CD4-positive, alpha-beta T cell (primary cell): ENCODE data around the gene GPR180. TPM values are rescaled to one million over a fixed set of nuclear protein-coding genes. Genes with fewer than 3 reads are reported as not detected.

Experiments used
- ATAC-seq: fragments of 200-7000 bp; cut with Tn5 transposase; one replicate; pipeline ENCODE4 v1.10.0; 2022; ENCODE audit warnings: mild to moderate bottlenecking; ENCODE audit not compliant: poor library complexity
- CTCF ChIA-PET: fragments of 350-600 bp; sonication (Branson Sonifier 250); formaldehyde crosslinking; loops from one replicate; lab custom pipeline; 2021; ENCODE audit warnings: antibody characterized with exemption, inconsistent platforms; lab: Charles Lee
- POLR2A ChIA-PET: fragments of 350-600 bp; sonication (Branson Sonifier 250); formaldehyde crosslinking; loops from one replicate; lab custom pipeline; 2021; ENCODE audit warnings: antibody characterized with exemption, inconsistent platforms; lab: Charles Lee
- DNase-seq, 14 experiments: peaks; one replicate each; pipeline ENCODE4 v3.0.0-alpha.2; 2013 to 2020; ENCODE audit warnings: mixed read lengths in 2 of 14
- H3K27ac ChIP-seq, 2 donors: one replicate each; pipeline versions ENCODE4 v1.5.1 to v1.7.0; 2013; ENCODE audit warnings: low read length in 2 of 2, low read depth in 1 of 2, mild to moderate bottlenecking in 1 of 2
- H3K27me3 ChIP-seq, 2 experiments: 1 replicate in 1 of 2; 2 replicates in 1 of 2; pipeline versions ENCODE4 v1.6.1 to v1.7.0; 2013; ENCODE audit warnings: low read length in 2 of 2, control low read depth in 1 of 2, mild to moderate bottlenecking in 1 of 2, moderate library complexity in 1 of 2; ENCODE audit not compliant: insufficient read depth in 2 of 2, control insufficient read depth in 1 of 2
- H3K36me3 ChIP-seq: one replicate; pipeline ENCODE4 v1.6.1; 2013; ENCODE audit warnings: low read length, control low read depth; ENCODE audit not compliant: insufficient read depth
- H3K4me1 ChIP-seq: one replicate; pipeline ENCODE4 v1.6.1; 2013; ENCODE audit warnings: low read length, control low read depth; ENCODE audit not compliant: insufficient read depth
- H3K4me3 ChIP-seq: one replicate; pipeline ENCODE4 v1.5.1; 2013; ENCODE audit warnings: mild to moderate bottlenecking, low read length, moderate library complexity
- H3K9me3 ChIP-seq, 2 experiments: 1 replicate in 1 of 2; 2 replicates in 1 of 2; pipeline versions ENCODE4 v1.6.1 to v1.7.0; 2013; ENCODE audit warnings: low read length in 2 of 2, mild to moderate bottlenecking in 2 of 2, control low read depth in 1 of 2, moderate library complexity in 1 of 2; ENCODE audit not compliant: control insufficient read depth in 1 of 2, insufficient read depth in 1 of 2
- H3K27ac Mint-ChIP-seq: one replicate; pipeline ENCODE4 v1.8.0; 2020; ENCODE audit warnings: mixed read lengths
- H3K27me3 Mint-ChIP-seq: one replicate; pipeline ENCODE4 v1.8.0; 2021; ENCODE audit warnings: mixed read lengths
- H3K36me3 Mint-ChIP-seq: one replicate; pipeline ENCODE4 v1.8.0; 2021; ENCODE audit warnings: low read depth, mixed read lengths
- H3K4me1 Mint-ChIP-seq: one replicate; pipeline ENCODE4 v1.8.0; 2021; ENCODE audit warnings: low read depth, mixed read lengths
- H3K4me3 Mint-ChIP-seq: one replicate; pipeline ENCODE4 v1.8.0; 2020; ENCODE audit warnings: mild to moderate bottlenecking, mixed read lengths
- H3K9me3 Mint-ChIP-seq: one replicate; pipeline ENCODE4 v1.8.0; 2020; ENCODE audit warnings: mixed read lengths
- intact Hi-C, 2 experiments: fragments of 100-400 bp; cut with DNase I in 1 of 2; cut with micrococcal nuclease in 1 of 2; formaldehyde crosslinking; loops; one replicate each; pipeline versions ENCODE4 v1.15.1 to v1.9.0; 2023 to 2025; cut with DNase I, micrococcal nuclease
- total RNA-seq, 174 experiments: library from RNA in 2 of 174; stranded (reverse) in 2 of 174; gene quantifications; one replicate each; pipeline ENCODE4 v1.2.3 and lab custom pipeline; 2021 to 2026
- TF ChIP-seq, protein P1 (sequence below): fragments of 200-600 bp; IDR thresholded peaks from one replicate; pipeline ENCODE4 v1.8.0; 2022; ENCODE audit warnings: antibody characterized with exemption, mild to moderate bottlenecking

The GPR180 gene
- total RNA-seq, 2 experiments from 2014 or later: 0.80 to 0.92 TPM

DNA sequence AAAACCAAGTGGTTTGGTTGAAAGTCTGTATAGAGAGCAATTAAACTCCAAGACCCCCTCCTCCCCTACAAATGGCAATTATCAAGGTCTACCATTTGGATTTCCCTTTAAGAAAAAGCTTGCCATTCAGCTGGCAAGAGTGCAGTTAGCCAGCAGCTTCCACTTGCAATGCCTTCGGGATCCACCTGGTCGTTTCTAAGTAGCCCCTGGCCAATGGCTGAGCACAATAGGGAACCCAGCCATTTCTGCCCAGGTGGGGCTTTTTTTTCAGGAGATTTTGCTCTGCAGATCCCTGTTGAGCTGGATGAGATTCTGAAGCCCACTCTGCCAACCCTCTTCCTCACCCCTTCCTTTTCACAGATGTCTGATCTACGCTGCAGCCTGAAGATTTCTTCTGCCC is 32.0 kb upstream of the GPR180 start:
- TF ChIP-seq, protein P1, sequence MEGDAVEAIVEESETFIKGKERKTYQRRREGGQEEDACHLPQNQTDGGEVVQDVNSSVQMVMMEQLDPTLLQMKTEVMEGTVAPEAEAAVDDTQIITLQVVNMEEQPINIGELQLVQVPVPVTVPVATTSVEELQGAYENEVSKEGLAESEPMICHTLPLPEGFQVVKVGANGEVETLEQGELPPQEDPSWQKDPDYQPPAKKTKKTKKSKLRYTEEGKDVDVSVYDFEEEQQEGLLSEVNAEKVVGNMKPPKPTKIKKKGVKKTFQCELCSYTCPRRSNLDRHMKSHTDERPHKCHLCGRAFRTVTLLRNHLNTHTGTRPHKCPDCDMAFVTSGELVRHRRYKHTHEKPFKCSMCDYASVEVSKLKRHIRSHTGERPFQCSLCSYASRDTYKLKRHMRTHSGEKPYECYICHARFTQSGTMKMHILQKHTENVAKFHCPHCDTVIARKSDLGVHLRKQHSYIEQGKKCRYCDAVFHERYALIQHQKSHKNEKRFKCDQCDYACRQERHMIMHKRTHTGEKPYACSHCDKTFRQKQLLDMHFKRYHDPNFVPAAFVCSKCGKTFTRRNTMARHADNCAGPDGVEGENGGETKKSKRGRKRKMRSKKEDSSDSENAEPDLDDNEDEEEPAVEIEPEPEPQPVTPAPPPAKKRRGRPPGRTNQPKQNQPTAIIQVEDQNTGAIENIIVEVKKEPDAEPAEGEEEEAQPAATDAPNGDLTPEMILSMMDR: no peak
- H3K36me3 ChIP-seq: peaks cover 46% of the 10 kb centered on the region
- no peak overlapping the region for H3K27ac Mint-ChIP-seq
- ATAC-seq: no peak
- H3K4me1 ChIP-seq: no peaks in the 10 kb centered on the region
- no peaks in the 10 kb centered on the region for H3K27me3 ChIP-seq
- H3K9me3 ChIP-seq: no peaks in the 10 kb centered on the region
- peaks cover 53% of the 10 kb centered on the region for H3K36me3 Mint-ChIP-seq
- no peaks in the 10 kb centered on the region for H3K27me3 Mint-ChIP-seq
- H3K27ac ChIP-seq: no peak overlapping the region
- intact Hi-C loops: no loop called here
- no peaks in the 10 kb centered on the region for H3K4me1 Mint-ChIP-seq
- H3K4me3 Mint-ChIP-seq: no peak overlapping the region
- no peaks in the 10 kb centered on the region for H3K9me3 Mint-ChIP-seq
- CTCF ChIA-PET: no interaction called here
- no peak overlapping the region for H3K4me3 ChIP-seq
- DNase-seq: no peak
- POLR2A ChIA-PET: interaction anchor here (1.2 kb wide), 1 partner anchor 20 kb away, joined by 5 read pairs; no protein-coding TSS in a partner anchor

- POLR2A ChIA-PET: no interaction called here
- peaks cover 91% of the 10 kb centered on the region for H3K36me3 ChIP-seq
Measured at GRCh38 chr13:94579063-94579462, 22.6 kb upstream of the GPR180 start.

GRCh38 chr13:94583926-94584325 is 17.7 kb upstream of the GPR180 start:
- Mint-ChIP-seq H3K27ac (no peak overlapping the region), H3K4me3 (no peak overlapping the region), H3K9me3 (no peaks in the 10 kb centered on the region), H3K36me3 (peaks cover 88% of the 10 kb centered on the region), H3K27me3 (no peaks in the 10 kb centered on the region), H3K4me1 (peaks cover 12% of the 10 kb centered on the region)
- Histone ChIP-seq H3K27me3 (no peaks in the 10 kb centered on the region), H3K4me3 (no peak overlapping the region), H3K9me3 (no peaks in the 10 kb centered on the region), H3K4me1 (no peaks in the 10 kb centered on the region), H3K36me3 (peaks cover 66% of the 10 kb centered on the region), H3K27ac (no peak overlapping the region)
- intact Hi-C loops: no loop called here
- ChIA-PET CTCF (no interaction called here), POLR2A (no interaction called here)
- ATAC-seq: no peak
- no peak for DNase-seq
- TF ChIP-seq, protein P1: no peak

More at GRCh38 chr13:94579063-94579462, 22.6 kb upstream of the GPR180 start:
- no peaks in the 10 kb centered on the region for H3K27me3 Mint-ChIP-seq
- H3K4me1 ChIP-seq: no peaks in the 10 kb centered on the region
- no peaks in the 10 kb centered on the region for H3K9me3 ChIP-seq
- CTCF ChIA-PET: interaction anchor here (1.6 kb wide), 1 partner anchor 24 kb away, joined by 4 read pairs; no protein-coding TSS in a partner anchor
- TF ChIP-seq, protein P1: no peak
- no peaks in the 10 kb centered on the region for H3K4me1 Mint-ChIP-seq
- H3K4me3 ChIP-seq: no peak overlapping the region
- intact Hi-C loops: no loop called here
- no peak overlapping the region for H3K27ac ChIP-seq
- H3K9me3 Mint-ChIP-seq: no peaks in the 10 kb centered on the region
- H3K27ac Mint-ChIP-seq: no peak overlapping the region
- ATAC-seq: no peak
- H3K4me3 Mint-ChIP-seq: no peak overlapping the region
- peaks cover 87% of the 10 kb centered on the region for H3K36me3 Mint-ChIP-seq
- no peaks in the 10 kb centered on the region for H3K27me3 ChIP-seq
- DNase-seq: no peak
